ENCODE results near the gene SERPINB7. TPM values are rescaled to one million over a fixed set of nuclear protein-coding genes. Genes with fewer than 3 reads are reported as not detected.

SERPINB7 gene
- total and polyA plus RNA-seq, 2 of the 8 experiments (the other 6 are each of a cell fraction or from before 2014, with no cell fraction given), result not detected

- no peak for TF ChIP-seq CHD7 (IDR thresholded peaks at IDR 0.05; ENCODE audit: insufficient replicate concordance, low read length)
Measured at GRCh38 chr18:63749489-63749888, 25.7 kb upstream of the SERPINB7 start (continued).

All from H1 (cell line).